Ishikawa (cell line): ENCODE results near the gene ITGAX.

ENCODE experiments used
- CEBPB ChIP-seq: IDR thresholded peaks from 2 replicates; pipeline ENCODE4 v1.6.1; 2012
- CREB1 ChIP-seq: IDR thresholded peaks from 2 replicates; pipeline ENCODE4 v1.6.1; 2012; ENCODE audit warnings: low read depth
- EP300 ChIP-seq: IDR thresholded peaks from 2 replicates; pipeline ENCODE4 v1.6.1; 2012; ENCODE audit warnings: borderline replicate concordance
- FOXM1 ChIP-seq: IDR thresholded peaks from 2 replicates; pipeline ENCODE4 v1.6.1; 2012; ENCODE audit warnings: low read depth, borderline replicate concordance
- MAX ChIP-seq: IDR thresholded peaks from 2 replicates; pipeline ENCODE4 v1.6.1; 2012
- RAD21 ChIP-seq: IDR thresholded peaks from 2 replicates; pipeline ENCODE4 v1.6.1; 2012; ENCODE audit warnings: low read depth
- REST ChIP-seq: IDR thresholded peaks from 2 replicates; pipeline ENCODE4 v1.6.1; 2012; ENCODE audit warnings: low read depth, mild to moderate bottlenecking
- TCF12 ChIP-seq: IDR thresholded peaks from 2 replicates; pipeline ENCODE4 v1.6.1; 2012; ENCODE audit warnings: low read depth
- YY1 ChIP-seq: IDR thresholded peaks from 2 replicates; pipeline ENCODE4 v1.6.1; 2012; ENCODE audit warnings: low read depth
- ZBTB7A ChIP-seq: IDR thresholded peaks from 2 replicates; pipeline ENCODE4 v1.6.1; 2012; ENCODE audit warnings: low read depth
- TF ChIP-seq, protein P1 (sequence below): IDR thresholded peaks from 2 replicates; pipeline ENCODE4 v1.6.1; 2012

DNA sequence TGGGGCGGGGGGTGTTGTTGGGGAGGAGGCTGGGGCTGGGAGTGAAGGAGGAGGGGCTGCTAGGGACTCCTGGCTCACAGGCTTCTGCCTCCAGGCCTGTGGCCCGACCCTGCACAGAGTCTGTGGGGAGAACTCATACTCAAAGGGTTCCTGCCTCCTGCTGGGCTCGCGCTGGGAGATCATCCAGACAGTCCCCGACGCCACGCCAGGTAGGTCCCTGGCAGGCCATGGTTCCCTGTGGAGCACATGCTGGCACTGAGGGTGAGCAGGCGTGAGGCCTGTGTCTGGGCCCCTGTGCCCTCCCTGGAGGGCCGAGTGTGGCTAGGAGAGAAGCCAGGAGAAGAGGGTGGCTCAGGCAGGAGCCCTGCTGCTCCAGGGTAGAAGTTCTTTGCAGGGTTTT lies 42.7 kb downstream of the ITGAX start:
- TF ChIP-seq YY1 = no peak
- TF ChIP-seq MAX = no peak
- TF ChIP-seq CEBPB = no peak
- no peak for TF ChIP-seq EP300
- no peak for TF ChIP-seq CREB1
- no peak for TF ChIP-seq REST
- TF ChIP-seq TCF12 = no peak
- no peak for TF ChIP-seq RAD21
- TF ChIP-seq, protein P1, sequence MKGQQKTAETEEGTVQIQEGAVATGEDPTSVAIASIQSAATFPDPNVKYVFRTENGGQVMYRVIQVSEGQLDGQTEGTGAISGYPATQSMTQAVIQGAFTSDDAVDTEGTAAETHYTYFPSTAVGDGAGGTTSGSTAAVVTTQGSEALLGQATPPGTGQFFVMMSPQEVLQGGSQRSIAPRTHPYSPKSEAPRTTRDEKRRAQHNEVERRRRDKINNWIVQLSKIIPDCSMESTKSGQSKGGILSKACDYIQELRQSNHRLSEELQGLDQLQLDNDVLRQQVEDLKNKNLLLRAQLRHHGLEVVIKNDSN = no peak
- no peak for TF ChIP-seq ZBTB7A
- no peak for TF ChIP-seq FOXM1
